IMR-90 (cell line): ENCODE results near the gene ERG28. TPM values are rescaled to one million over a fixed set of nuclear protein-coding genes. Genes with fewer than 3 reads are reported as not detected.

Experiments
- ATAC-seq: fragments of 200-7000 bp; cut with Tn5 transposase; 2 replicates; pipeline ENCODE4 v1.9.1; 2020; ENCODE audit warnings: low read depth, mild to moderate bottlenecking, moderate library complexity
- BruUV-seq: library from RNA; stranded (reverse); fragments of 400-500 nt; replicated peaks from 2 replicates; lab custom pipeline; 2021; lab: Mats Ljungman, UMichigan
- CTCF ChIA-PET: fragments of 300-600 bp; formaldehyde crosslinking; extraction: SDS; loops from one replicate; lab custom pipeline; 2021; ENCODE audit warnings: antibody characterized with exemption; lab: Yijun Ruan, JAX
- POLR2A ChIA-PET: fragments of 300-600 bp; sonication (Branson Sonifier 250); formaldehyde crosslinking; loops from one replicate; lab custom pipeline; 2022; ENCODE audit warnings: antibody characterized with exemption; ENCODE audit not compliant: unreplicated experiment; lab: Charles Lee
- DNase-seq: peaks from one replicate; pipeline ENCODE4 v3.0.0; 2013
- H2AFZ ChIP-seq: replicated peaks from 2 replicates; pipeline ENCODE3; 2013; ENCODE audit warnings: low read length, mild to moderate bottlenecking; ENCODE audit not compliant: poor library complexity
- H2AK5ac ChIP-seq: 2 replicates; pipeline ENCODE4 v1.6.1; 2013; ENCODE audit warnings: low read depth, low read length, inconsistent platforms
- H2AK9ac ChIP-seq: replicated peaks from 2 replicates; pipeline ENCODE3; 2013; ENCODE audit warnings: mild to moderate bottlenecking, low read depth, low read length, moderate library complexity; ENCODE audit not compliant: poor library complexity
- H2BK120ac ChIP-seq: 2 replicates; pipeline ENCODE4 v1.6.1; 2013; ENCODE audit warnings: low read depth, low read length, inconsistent platforms
- H2BK15ac ChIP-seq: 3 replicates; pipeline ENCODE4 v1.6.1; 2013; ENCODE audit warnings: low read depth, low read length, inconsistent platforms
- H2BK20ac ChIP-seq: 2 replicates; pipeline ENCODE4 v1.6.1; 2013; ENCODE audit warnings: low read depth, mild to moderate bottlenecking, inconsistent platforms, low read length, moderate library complexity
- H2BK5ac ChIP-seq: 2 replicates; pipeline ENCODE4 v1.6.1; 2013; ENCODE audit warnings: mild to moderate bottlenecking, low read depth, low read length, inconsistent platforms; ENCODE audit not compliant: poor library complexity, severe bottlenecking
- H3K14ac ChIP-seq: replicated peaks from 2 replicates; pipeline ENCODE4 v1.6.1; 2013; ENCODE audit warnings: low read depth, low read length, inconsistent platforms
- H3K18ac ChIP-seq: 2 replicates; pipeline ENCODE4 v1.6.1; 2013; ENCODE audit warnings: low read depth, low read length, control low read depth
- H3K23ac ChIP-seq: 2 replicates; pipeline ENCODE4 v1.6.1; 2013; ENCODE audit warnings: low read depth, low read length, inconsistent platforms
- H3K27ac ChIP-seq: 2 replicates; pipeline ENCODE4 v1.5.1; 2013; ENCODE audit warnings: mild to moderate bottlenecking, control low read depth, low read length; ENCODE audit not compliant: insufficient read depth
- H3K27me3 ChIP-seq: 2 replicates; pipeline ENCODE4 v1.6.1; 2013; ENCODE audit warnings: low read length; ENCODE audit not compliant: control insufficient read depth, insufficient read depth
- H3K36me3 ChIP-seq: 2 replicates; pipeline ENCODE4 v1.6.1; 2013; ENCODE audit warnings: low read length, mixed read lengths; ENCODE audit not compliant: control insufficient read depth, insufficient read depth
- H3K4ac ChIP-seq: 2 replicates; pipeline ENCODE4 v1.6.1; 2013; ENCODE audit warnings: low read depth, low read length, inconsistent platforms
- H3K4me1 ChIP-seq: 2 replicates; pipeline ENCODE4 v1.6.1; 2013; ENCODE audit warnings: low read length, mixed read lengths; ENCODE audit not compliant: control insufficient read depth, insufficient read depth
- H3K4me2 ChIP-seq: 2 replicates; pipeline ENCODE4 v1.6.1; 2013; ENCODE audit warnings: low read depth, mild to moderate bottlenecking, control low read depth, low read length, moderate library complexity
- H3K4me3 ChIP-seq: 2 replicates; pipeline ENCODE4 v1.5.1; 2013; ENCODE audit warnings: low read depth, mild to moderate bottlenecking, control low read depth, low read length, moderate library complexity; ENCODE audit not compliant: insufficient read depth
- H3K56ac ChIP-seq: 2 replicates; pipeline ENCODE4 v1.6.1; 2013; ENCODE audit warnings: low read length, inconsistent platforms; ENCODE audit not compliant: insufficient read depth; ENCODE audit errors: extremely low read depth
- H3K79me1 ChIP-seq, 2 experiments: 2 replicates each; pipeline ENCODE4 v1.6.1; 2013; ENCODE audit warnings: low read length in 2 of 2, inconsistent platforms in 1 of 2, low read depth in 1 of 2
- H3K9ac ChIP-seq: 2 replicates; pipeline ENCODE4 v1.6.1; 2013; ENCODE audit warnings: low read depth, low read length, control low read depth
- H3K9me1 ChIP-seq: 2 replicates; pipeline ENCODE4 v1.6.1; 2013; ENCODE audit warnings: low read length, inconsistent platforms; ENCODE audit not compliant: insufficient read depth
- H3K9me3 ChIP-seq: 2 replicates; pipeline ENCODE4 v1.6.1; 2013; ENCODE audit warnings: low read length; ENCODE audit not compliant: control insufficient read depth, insufficient read depth
- H4K20me1 ChIP-seq: 2 replicates; pipeline ENCODE4 v1.6.1; 2013; ENCODE audit warnings: low read length, inconsistent platforms; ENCODE audit not compliant: insufficient read depth
- H4K5ac ChIP-seq: 2 replicates; pipeline ENCODE4 v1.6.1; 2013; ENCODE audit warnings: mild to moderate bottlenecking, low read depth, low read length, control low read depth
- H4K8ac ChIP-seq, 2 experiments: 2 replicates each; pipeline ENCODE4 v1.6.1; 2013; ENCODE audit warnings: low read depth in 2 of 2, low read length in 2 of 2, control low read depth in 1 of 2, inconsistent platforms in 1 of 2
- H4K91ac ChIP-seq: 2 replicates; pipeline ENCODE4 v1.6.1; 2013; ENCODE audit warnings: low read depth, low read length, inconsistent platforms; ENCODE audit not compliant: insufficient read depth
- CEBPB ChIP-seq: IDR thresholded peaks from 2 replicates; pipeline ENCODE4 v1.6.1; 2012; ENCODE audit warnings: low read depth, low read length, improper control_type of control experiment
- CHD1 ChIP-seq: IDR thresholded peaks from 2 replicates; pipeline ENCODE4 v1.6.1; 2012; ENCODE audit warnings: low read depth, low read length, improper control_type of control experiment
- CTCF ChIP-seq: conservative IDR thresholded peaks from 2 replicates; pipeline ENCODE4 v1.5.1; 2012; ENCODE audit warnings: mild to moderate bottlenecking, low read depth, low read length, improper control_type of control experiment
- ELK1 ChIP-seq: fragments of 150-350 bp; IDR thresholded peaks from 2 replicates; pipeline ENCODE4 v1.6.1; 2016; ENCODE audit warnings: low read depth, mild to moderate bottlenecking, low read length, moderate library complexity, borderline replicate concordance
- FOS ChIP-seq: fragments of 150-350 bp; IDR thresholded peaks from 2 replicates; pipeline ENCODE4 v1.6.1; 2016; ENCODE audit warnings: low read depth, low read length
- MAZ ChIP-seq: IDR thresholded peaks from 2 replicates; pipeline ENCODE4 v1.6.1; 2012; ENCODE audit warnings: low read depth, mild to moderate bottlenecking, low read length, improper control_type of control experiment, moderate library complexity, borderline replicate concordance
- MXI1 ChIP-seq: IDR thresholded peaks from 2 replicates; pipeline ENCODE4 v1.6.1; 2012; ENCODE audit warnings: low read depth, mild to moderate bottlenecking, low read length, moderate library complexity, borderline replicate concordance
- NFE2L2 ChIP-seq: fragments of 150-350 bp; IDR thresholded peaks from 2 replicates; pipeline ENCODE4 v1.6.1; 2016; ENCODE audit warnings: low read depth, mild to moderate bottlenecking, low read length
- POLR2A ChIP-seq: IDR thresholded peaks from 2 replicates; pipeline ENCODE4 v1.6.1; 2012; ENCODE audit warnings: mild to moderate bottlenecking, low read depth, low read length
- RAD21 ChIP-seq: IDR thresholded peaks from 2 replicates; pipeline ENCODE4 v1.6.1; 2012; ENCODE audit warnings: low read length, improper control_type of control experiment
- RCOR1 ChIP-seq: IDR thresholded peaks from 2 replicates; pipeline ENCODE4 v1.6.1; 2012; ENCODE audit warnings: mild to moderate bottlenecking, low read length, improper control_type of control experiment; ENCODE audit not compliant: insufficient replicate concordance
- RFX5 ChIP-seq: IDR thresholded peaks from 2 replicates; pipeline ENCODE4 v1.8.0; 2012; ENCODE audit warnings: low read depth, mild to moderate bottlenecking, low read length, moderate library complexity
- SMC3 ChIP-seq: fragments of 150-350 bp; IDR thresholded peaks from 2 replicates; pipeline ENCODE4 v1.6.1; 2016; ENCODE audit warnings: low read depth, mild to moderate bottlenecking, antibody characterized with exemption, low read length, moderate library complexity
- USF2 ChIP-seq: fragments of 150-350 bp; IDR thresholded peaks from 2 replicates; pipeline ENCODE4 v1.6.1; 2017; ENCODE audit warnings: mild to moderate bottlenecking, antibody characterized with exemption, low read length, low read depth
- WGBS, 2 experiments: methylation state at CpG; one replicate each; pipeline versions ENCODE4 v1.1.5 to v1.1.7; 2013; ENCODE audit warnings: missing lambda C conversion rate in 2 of 2; ENCODE audit not compliant: insufficient read length in 1 of 2; ENCODE audit errors: extremely low coverage in 2 of 2; 5-methylcytosine and 5-hydroxymethylcytosine counted together
- dilution Hi-C: fragments of 300-500 bp; cut with HindIII; formaldehyde crosslinking; loops from one replicate; pipeline ENCODE4 v1.14.3; 2018; ENCODE audit warnings: low sequenced_read_pairs; ENCODE audit not compliant: unreplicated experiment
- in situ Hi-C: fragments of 300-500 bp; cut with MboI; formaldehyde crosslinking; loops from 3 replicates; pipeline ENCODE4 v1.14.3; 2019; ENCODE audit warnings: low sequenced_read_pairs, inconsistent platforms, mixed read lengths
- intact Hi-C: fragments of 100-400 bp; cut with micrococcal nuclease; formaldehyde crosslinking; loops from 2 replicates; pipeline ENCODE4 v1.10.0; 2022
- polyA plus RNA-seq, 3 experiments: library from polyadenylated mRNA; depleted of rRNA; stranded (reverse); fragments of >200 nt; gene quantifications; 2 replicates each; pipeline ENCODE4 v1.2.3, GENCODE V29; 2012; ENCODE audit warnings: low replicate concordance in 1 of 3
- total RNA-seq: library from RNA; depleted of rRNA; stranded (reverse); fragments of >200 nt; gene quantifications from 2 replicates; pipeline ENCODE4 v1.2.3, GENCODE V29; 2012

ERG28 gene
- total and polyA plus RNA-seq, 2 of the 4 experiments (the other 2 are of a cell fraction): 0.90 to 15.4 TPM

- Histone ChIP-seq H3K4me2 (no peak overlapping the region), H2BK20ac (no peak overlapping the region), H4K5ac (no peak overlapping the region), H2BK15ac (no peak overlapping the region), H3K18ac (no peak overlapping the region), H4K8ac (no peak overlapping the region), H2AK5ac (no peak overlapping the region), H3K9me1 (0 out of 2 replicates have a peak, but pooled peaks cover under 1% of the 10 kb centered on the region), H3K23ac (no peak overlapping the region), H3K4ac (no peak overlapping the region), H2AFZ (no peak overlapping the region), H4K91ac (no peak overlapping the region), H3K14ac (no peak overlapping the region), H3K27ac (no peak overlapping the region), H3K9me3 (no peaks in the 10 kb centered on the region), H3K4me3 (no peak overlapping the region), H2BK120ac (no peak overlapping the region), H3K36me3 (no peaks in the 10 kb centered on the region), H2AK9ac (no peak overlapping the region), H3K27me3 (peaks cover 12% of the 10 kb centered on the region), H4K20me1 (no peaks in the 10 kb centered on the region), H3K79me1 (no peaks in the 10 kb centered on the region), H3K9ac (no peak overlapping the region), H2BK5ac (no peak overlapping the region), H3K56ac (no peak overlapping the region), H3K4me1 (peaks cover under 1% of the 10 kb centered on the region; the same call in 1 of the 2 replicates)
- in situ Hi-C loops: no loop called here
- no CpG with 5 or more reads among the region's 5 CpGs for WGBS, 2 experiments
- dilution Hi-C loops: no loop called here
- DNase-seq (no peak), ATAC-seq (peak; percentile 42; the same call in 1 of the 2 replicates)
- TF ChIP-seq CHD1 (no peak), MXI1 (no peak), SMC3 (no peak), RFX5 (no peak), NFE2L2 (no peak), CTCF (no peak), RAD21 (no peak), FOS (no peak), USF2 (no peak), POLR2A (no peak), RCOR1 (no peak), CEBPB (no peak), ELK1 (no peak), MAZ (no peak)
- ChIA-PET CTCF (interaction anchor here (0.6 kb wide), 1 partner anchor 784 kb away, joined by 5 read pairs; no protein-coding TSS in a partner anchor), POLR2A (no interaction called here)
- intact Hi-C loops: no loop called here
- no TSS peak for BruUV-seq
These were observed 29.2 kb downstream of the ERG28 start for GRCh38 chr14:75631453-75631831.
